22Rv1 (cell line): ENCODE measurements around the gene PALLD.

Experiments
- ZFX ChIP-seq: fragments of 450-650 bp; IDR thresholded peaks from 2 replicates; pipeline ENCODE4 v1.6.1; 2017; ENCODE audit warnings: antibody characterized with exemption, borderline replicate concordance
- TF ChIP-seq, protein P1 (sequence below): fragments of 450-650 bp; IDR thresholded peaks from 2 replicates; pipeline ENCODE4 v1.5.1; 2017; ENCODE audit warnings: mild to moderate bottlenecking

DNA sequence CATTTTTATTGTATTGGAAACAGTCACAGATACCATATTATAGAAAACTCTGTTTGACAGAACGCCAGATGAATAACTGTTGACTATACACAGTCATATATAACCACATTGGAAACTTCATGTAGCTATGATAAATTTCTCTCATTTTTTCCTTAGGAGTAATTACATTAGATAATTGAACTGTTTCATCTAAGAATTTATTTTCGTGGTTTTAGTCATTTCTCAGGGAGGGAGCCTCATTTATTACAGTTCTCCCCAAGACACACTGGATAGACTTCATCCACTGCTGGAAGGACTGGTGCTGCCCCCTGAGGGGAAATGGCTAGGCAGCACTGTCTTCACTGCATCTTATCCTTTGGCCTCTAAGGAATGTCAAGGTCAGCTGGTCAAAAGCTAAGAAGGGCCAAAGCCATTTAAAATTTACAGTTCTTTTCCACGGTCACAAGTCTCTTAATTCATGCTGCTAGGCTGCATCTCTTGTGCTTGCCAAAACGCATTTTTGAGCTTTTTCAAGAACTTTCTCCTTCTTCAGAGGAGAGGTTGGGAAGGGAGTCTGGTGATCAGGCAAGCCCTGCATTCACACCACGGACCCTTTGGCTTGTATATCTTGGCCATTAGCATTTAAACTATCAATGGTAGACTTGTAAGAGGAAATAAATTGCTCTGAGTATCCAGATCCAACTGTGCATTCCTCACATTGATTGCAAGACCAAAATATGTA lies 368.1 kb downstream of the PALLD start:
- TF ChIP-seq, protein P1, sequence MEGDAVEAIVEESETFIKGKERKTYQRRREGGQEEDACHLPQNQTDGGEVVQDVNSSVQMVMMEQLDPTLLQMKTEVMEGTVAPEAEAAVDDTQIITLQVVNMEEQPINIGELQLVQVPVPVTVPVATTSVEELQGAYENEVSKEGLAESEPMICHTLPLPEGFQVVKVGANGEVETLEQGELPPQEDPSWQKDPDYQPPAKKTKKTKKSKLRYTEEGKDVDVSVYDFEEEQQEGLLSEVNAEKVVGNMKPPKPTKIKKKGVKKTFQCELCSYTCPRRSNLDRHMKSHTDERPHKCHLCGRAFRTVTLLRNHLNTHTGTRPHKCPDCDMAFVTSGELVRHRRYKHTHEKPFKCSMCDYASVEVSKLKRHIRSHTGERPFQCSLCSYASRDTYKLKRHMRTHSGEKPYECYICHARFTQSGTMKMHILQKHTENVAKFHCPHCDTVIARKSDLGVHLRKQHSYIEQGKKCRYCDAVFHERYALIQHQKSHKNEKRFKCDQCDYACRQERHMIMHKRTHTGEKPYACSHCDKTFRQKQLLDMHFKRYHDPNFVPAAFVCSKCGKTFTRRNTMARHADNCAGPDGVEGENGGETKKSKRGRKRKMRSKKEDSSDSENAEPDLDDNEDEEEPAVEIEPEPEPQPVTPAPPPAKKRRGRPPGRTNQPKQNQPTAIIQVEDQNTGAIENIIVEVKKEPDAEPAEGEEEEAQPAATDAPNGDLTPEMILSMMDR = no peak
- TF ChIP-seq ZFX = no peak
